Esophagus (tissue), 2 donors: ENCODE measurements around the gene RPRD1A. TPM values are rescaled to one million over a fixed set of nuclear protein-coding genes. Genes with fewer than 3 reads are reported as not detected.

ENCODE experiments used
- H3K27ac ChIP-seq, 2 donors: one replicate each; pipeline ENCODE4 v1.5.1; 2013; ENCODE audit warnings: low read depth in 2 of 2, mild to moderate bottlenecking in 2 of 2, inconsistent platforms in 1 of 2, low read length in 1 of 2, moderate library complexity in 1 of 2
- H3K27me3 ChIP-seq, 2 donors: one replicate each; pipeline ENCODE4 v1.6.1; 2013; ENCODE audit warnings: low read length in 2 of 2, control low read depth in 1 of 2, mild to moderate bottlenecking in 1 of 2; ENCODE audit not compliant: insufficient read depth in 2 of 2, control insufficient read depth in 1 of 2
- H3K36me3 ChIP-seq, 2 donors: one replicate each; pipeline ENCODE4 v1.6.1; 2013; ENCODE audit warnings: low read length in 1 of 2; ENCODE audit not compliant: control insufficient read depth in 2 of 2, insufficient read depth in 2 of 2
- H3K4me1 ChIP-seq, 2 donors: one replicate each; pipeline ENCODE4 v1.6.1; 2013; ENCODE audit warnings: low read length in 1 of 2; ENCODE audit not compliant: control insufficient read depth in 2 of 2, insufficient read depth in 2 of 2
- H3K4me3 ChIP-seq, 2 donors: one replicate each; pipeline ENCODE4 v1.5.1; 2013; ENCODE audit warnings: low read length in 2 of 2, mild to moderate bottlenecking in 2 of 2, low read depth in 1 of 2, moderate library complexity in 1 of 2
- H3K9me3 ChIP-seq, 2 donors: one replicate each; pipeline ENCODE4 v1.6.1; 2013; ENCODE audit warnings: mild to moderate bottlenecking in 2 of 2, low read depth in 1 of 2, low read length in 1 of 2, moderate library complexity in 1 of 2; ENCODE audit not compliant: control insufficient read depth in 2 of 2, insufficient read depth in 1 of 2
- WGBS, 2 donors: extraction: QIAGEN DNeasy Blood & Tissue Kit; methylation state at CpG; one replicate each; pipeline ENCODE4 v1.1.7; 2013; 5-methylcytosine and 5-hydroxymethylcytosine counted together
- polyA plus RNA-seq, 2 donors: library from polyadenylated mRNA; stranded (reverse); fragments of 200-250 nt; gene quantifications; one replicate each; pipeline ENCODE4 v1.2.3, GENCODE V29; 2013
- donor health status: healthy with polysubstance abuse.
- donor health status: Bipolar disorder and iron deficiency.

RPRD1A gene
- polyA plus RNA-seq, 2 donors, result 14.8 to 15.0 TPM

- WGBS, 2 donors, result 89 to 93% methylated on average over 6 of the region's 6 CpGs
- Histone ChIP-seq H3K9me3 (peaks cover 0 to 2% of the 10 kb centered on the region in 2 donors), H3K36me3 (no peaks in the 10 kb centered on the region), H3K4me3 (no peak overlapping the region), H3K4me1 (no peaks in the 10 kb centered on the region), H3K27me3 (no peaks in the 10 kb centered on the region), H3K27ac (no peak overlapping the region)
Measured at GRCh38 chr18:35942661-35943060, 124.7 kb downstream of the RPRD1A start.

- no peak overlapping the region for H3K27ac ChIP-seq
- peaks cover 0 to 2% of the 10 kb centered on the region in 2 donors for H3K9me3 ChIP-seq
- no peaks in the 10 kb centered on the region for H3K36me3 ChIP-seq
- H3K27me3 ChIP-seq, result no peaks in the 10 kb centered on the region
- no peak overlapping the region for H3K4me3 ChIP-seq
- no peaks in the 10 kb centered on the region for H3K4me1 ChIP-seq
Measured at GRCh38 chr18:35942133-35942532, 125.2 kb downstream of the RPRD1A start.

- Histone ChIP-seq H3K4me1 (no peaks in the 10 kb centered on the region), H3K27me3 (no peaks in the 10 kb centered on the region), H3K27ac (no peak overlapping the region), H3K4me3 (no peak overlapping the region), H3K36me3 (no peaks in the 10 kb centered on the region), H3K9me3 (peaks cover 0 to 2% of the 10 kb centered on the region in 2 donors)
- WGBS, 2 donors, result 43 to 57% methylated on average over 6 of the region's 6 CpGs
Measured at GRCh38 chr18:35941299-35941698, 126.1 kb downstream of the RPRD1A start.

Other genes starting within 250 kb of the RPRD1A start
- 10 to 100 TPM in 1 of 2 donors, 1 to 10 TPM in 1; 2.8 to 11.9 TPM for gene SLC39A6, start 61.8 kb upstream of the RPRD1A start, polyA plus RNA-seq
- 10 to 100 TPM; 22.7 to 40.3 TPM for gene ELP2, start 62.3 kb upstream of the RPRD1A start, polyA plus RNA-seq
- 1 to 10 TPM; 1.2 to 4.2 TPM for gene MOCOS, start 119.9 kb upstream of the RPRD1A start, polyA plus RNA-seq
- gene FHOD3, start 230.2 kb upstream of the RPRD1A start, polyA plus RNA-seq, result 10 to 100 TPM in 1 of 2 donors, 1 to 10 TPM in 1; 3.7 to 11.1 TPM